HEK293 (cell line): ENCODE data around the gene RGS13.
A peak's percentile ranks its signal among the peaks of the same experiment; 100 is the strongest.

Source experiments
- CTCF ChIA-PET: fragments of 350-600 bp; formaldehyde crosslinking; extraction: SDS; loops from one replicate; lab custom pipeline; 2021; ENCODE audit warnings: antibody characterized with exemption; lab: Yijun Ruan, JAX
- POLR2A ChIA-PET: fragments of 300-600 bp; formaldehyde crosslinking; extraction: SDS; loops from one replicate; lab custom pipeline; 2020; ENCODE audit warnings: antibody characterized with exemption, inconsistent platforms; lab: Yijun Ruan, JAX
- H3K27ac ChIP-seq: fragments of 200-500 bp; sonication (Bioruptor generic); 2 replicates; pipeline ENCODE4 v1.5.1; 2014; ENCODE audit warnings: low read depth, low read length, control low read depth, inconsistent platforms; ENCODE audit errors: extremely low read depth
- H3K36me3 ChIP-seq, 2 experiments: fragments of 200-500 bp in 1 of 2; sonication (Bioruptor generic) in 1 of 2; 1 replicate in 1 of 2; 2 replicates in 1 of 2; pipeline ENCODE4 v1.5.1; 2014 to 2017; ENCODE audit warnings: inconsistent platforms in 2 of 2, low read length in 2 of 2; ENCODE audit not compliant: control insufficient read depth in 2 of 2, insufficient read depth in 1 of 2
- H3K4me1 ChIP-seq: fragments of 200-500 bp; sonication (Bioruptor generic); 2 replicates; pipeline ENCODE4 v1.5.1; 2014; ENCODE audit warnings: mild to moderate bottlenecking, low read length, inconsistent platforms; ENCODE audit not compliant: control insufficient read depth, insufficient read depth
- H3K4me3 ChIP-seq: 2 replicates; pipeline ENCODE4 v1.5.1; 2011; ENCODE audit warnings: low read depth, mild to moderate bottlenecking, control low read depth, low read length, moderate library complexity
- H3K9me3 ChIP-seq: fragments of 200-500 bp; sonication (Bioruptor generic); 2 replicates; pipeline ENCODE4 v1.5.1; 2014; ENCODE audit warnings: low read depth, low read length, inconsistent platforms; ENCODE audit not compliant: control insufficient read depth, insufficient read depth
- AEBP2 ChIP-seq: fragments of 450-650 bp; formaldehyde crosslinking; IDR thresholded peaks from 2 replicates; pipeline ENCODE4 v1.5.1; 2016; ENCODE audit warnings: missing biosample characterization, missing genetic modification characterization, borderline replicate concordance
- GFI1B ChIP-seq: fragments of 450-650 bp; formaldehyde crosslinking; IDR thresholded peaks from 2 replicates; pipeline ENCODE4 v1.5.1; 2016; ENCODE audit warnings: missing biosample characterization, missing genetic modification characterization
- MZF1 ChIP-seq: fragments of 450-650 bp; formaldehyde crosslinking; IDR thresholded peaks from 2 replicates; pipeline ENCODE4 v1.5.1; 2017; ENCODE audit warnings: missing biosample characterization, missing genetic modification characterization, borderline replicate concordance
- REPIN1 ChIP-seq: fragments of 450-650 bp; formaldehyde crosslinking; IDR thresholded peaks from 2 replicates; pipeline ENCODE4 v1.5.1; 2017; ENCODE audit warnings: missing biosample characterization, missing genetic modification characterization, low read depth
- SP2 ChIP-seq: fragments of 450-650 bp; formaldehyde crosslinking; IDR thresholded peaks from 2 replicates; pipeline ENCODE4 v1.5.1; 2016; ENCODE audit warnings: missing biosample characterization, missing genetic modification characterization
- ZBTB20 ChIP-seq: fragments of 450-650 bp; formaldehyde crosslinking; IDR thresholded peaks from 2 replicates; pipeline ENCODE4 v1.5.1; 2016; ENCODE audit warnings: missing biosample characterization, missing genetic modification characterization
- ZBTB44 ChIP-seq: fragments of 450-650 bp; IDR thresholded peaks from 2 replicates; pipeline ENCODE4 v1.5.1; 2018; ENCODE audit warnings: missing biosample characterization, mild to moderate bottlenecking, missing genetic modification characterization
- ZBTB7A ChIP-seq: fragments of 450-650 bp; formaldehyde crosslinking; IDR thresholded peaks from 2 replicates; pipeline ENCODE4 v1.5.1; 2016; ENCODE audit warnings: low read depth, missing biosample characterization, missing genetic modification characterization
- ZNF112 ChIP-seq: fragments of 450-650 bp; formaldehyde crosslinking; IDR thresholded peaks from 2 replicates; pipeline ENCODE4 v1.5.0; 2017; ENCODE audit warnings: missing biosample characterization, missing genetic modification characterization
- ZNF140 ChIP-seq: fragments of 450-650 bp; formaldehyde crosslinking; IDR thresholded peaks from 2 replicates; pipeline ENCODE4 v1.5.1; 2016; ENCODE audit warnings: missing biosample characterization, missing genetic modification characterization
- ZNF19 ChIP-seq: fragments of 450-650 bp; formaldehyde crosslinking; IDR thresholded peaks from 2 replicates; pipeline ENCODE4; 2016; ENCODE audit warnings: missing biosample characterization, missing genetic modification characterization, low read depth
- ZNF2 ChIP-seq: fragments of 450-650 bp; formaldehyde crosslinking; IDR thresholded peaks from 2 replicates; pipeline ENCODE4 v1.5.1; 2016; ENCODE audit warnings: missing biosample characterization, missing genetic modification characterization
- ZNF202 ChIP-seq: fragments of 450-650 bp; formaldehyde crosslinking; IDR thresholded peaks from 2 replicates; pipeline ENCODE4 v1.5.1; 2016; ENCODE audit warnings: missing biosample characterization, missing genetic modification characterization, borderline replicate concordance
- ZNF350 ChIP-seq: fragments of 450-650 bp; formaldehyde crosslinking; IDR thresholded peaks from 2 replicates; pipeline ENCODE4 v1.5.0; 2017; ENCODE audit warnings: missing biosample characterization, mild to moderate bottlenecking, missing genetic modification characterization
- ZNF426 ChIP-seq: fragments of 450-650 bp; formaldehyde crosslinking; IDR thresholded peaks from 2 replicates; pipeline ENCODE4 v1.5.1; 2017; ENCODE audit warnings: missing biosample characterization, missing genetic modification characterization, mild to moderate bottlenecking, inconsistent platforms, moderate library complexity
- ZNF596 ChIP-seq: fragments of 450-650 bp; IDR thresholded peaks from 2 replicates; pipeline ENCODE4 v1.5.0; 2018; ENCODE audit warnings: missing biosample characterization, mild to moderate bottlenecking, missing genetic modification characterization, moderate library complexity
- ZNF621 ChIP-seq: fragments of 450-650 bp; formaldehyde crosslinking; IDR thresholded peaks from 2 replicates; pipeline ENCODE4 v1.5.1; 2017; ENCODE audit warnings: missing biosample characterization, missing genetic modification characterization
- ZNF629 ChIP-seq: fragments of 450-650 bp; formaldehyde crosslinking; IDR thresholded peaks from 2 replicates; pipeline ENCODE4 v1.5.1; 2017; ENCODE audit warnings: missing biosample characterization, missing genetic modification characterization
- ZNF692 ChIP-seq: fragments of 450-650 bp; formaldehyde crosslinking; IDR thresholded peaks from 2 replicates; pipeline ENCODE4 v1.5.1; 2016; ENCODE audit warnings: missing biosample characterization, missing genetic modification characterization
- ZNF792 ChIP-seq: fragments of 450-650 bp; formaldehyde crosslinking; IDR thresholded peaks from 2 replicates; pipeline ENCODE4 v1.5.1; 2016; ENCODE audit warnings: missing biosample characterization, missing genetic modification characterization
- TF ChIP-seq, protein P1 (sequence below): fragments of 450-650 bp; formaldehyde crosslinking; IDR thresholded peaks from 2 replicates; pipeline ENCODE4 v1.5.1; 2017; ENCODE audit warnings: missing biosample characterization, missing genetic modification characterization

Gene RGS13

DNA sequence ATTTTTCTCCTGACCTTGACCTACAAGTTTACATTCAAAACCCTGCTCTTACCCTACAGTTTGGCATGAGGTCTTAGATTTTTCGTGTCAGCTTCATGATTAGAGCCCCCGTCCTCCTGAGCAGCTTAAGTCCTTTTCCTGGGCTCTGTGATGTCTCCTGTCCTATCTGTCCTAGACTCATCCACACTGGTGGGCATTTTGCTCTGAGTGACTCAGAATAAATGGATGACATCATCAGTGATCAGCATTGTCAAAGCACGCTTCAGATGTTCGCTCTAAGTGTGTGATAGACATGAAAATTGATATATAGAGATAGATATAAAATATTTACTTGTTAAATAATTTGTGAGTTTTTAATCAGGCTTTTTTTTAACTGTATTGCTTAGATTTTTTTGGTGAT lies 21.8 kb downstream of the RGS13 start (continued):
- TF ChIP-seq, protein P1, sequence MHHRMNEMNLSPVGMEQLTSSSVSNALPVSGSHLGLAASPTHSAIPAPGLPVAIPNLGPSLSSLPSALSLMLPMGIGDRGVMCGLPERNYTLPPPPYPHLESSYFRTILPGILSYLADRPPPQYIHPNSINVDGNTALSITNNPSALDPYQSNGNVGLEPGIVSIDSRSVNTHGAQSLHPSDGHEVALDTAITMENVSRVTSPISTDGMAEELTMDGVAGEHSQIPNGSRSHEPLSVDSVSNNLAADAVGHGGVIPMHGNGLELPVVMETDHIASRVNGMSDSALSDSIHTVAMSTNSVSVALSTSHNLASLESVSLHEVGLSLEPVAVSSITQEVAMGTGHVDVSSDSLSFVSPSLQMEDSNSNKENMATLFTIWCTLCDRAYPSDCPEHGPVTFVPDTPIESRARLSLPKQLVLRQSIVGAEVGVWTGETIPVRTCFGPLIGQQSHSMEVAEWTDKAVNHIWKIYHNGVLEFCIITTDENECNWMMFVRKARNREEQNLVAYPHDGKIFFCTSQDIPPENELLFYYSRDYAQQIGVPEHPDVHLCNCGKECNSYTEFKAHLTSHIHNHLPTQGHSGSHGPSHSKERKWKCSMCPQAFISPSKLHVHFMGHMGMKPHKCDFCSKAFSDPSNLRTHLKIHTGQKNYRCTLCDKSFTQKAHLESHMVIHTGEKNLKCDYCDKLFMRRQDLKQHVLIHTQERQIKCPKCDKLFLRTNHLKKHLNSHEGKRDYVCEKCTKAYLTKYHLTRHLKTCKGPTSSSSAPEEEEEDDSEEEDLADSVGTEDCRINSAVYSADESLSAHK (tag by site-specific recombination): no peak
- TF ChIP-seq ZNF596 (tag by site-specific recombination): no peak
- TF ChIP-seq ZBTB7A (tag by site-specific recombination): no peak
- TF ChIP-seq ZNF792 (tag by site-specific recombination): no peak
- TF ChIP-seq ZNF621 (tag by site-specific recombination): no peak
- TF ChIP-seq ZNF629 (tag by site-specific recombination): peak; percentile 69
- no peak for TF ChIP-seq SP2
- TF ChIP-seq ZNF140: no peak
- TF ChIP-seq ZNF692: no peak
- no peak for TF ChIP-seq REPIN1 (tag by site-specific recombination)
- no peak for TF ChIP-seq ZNF19 (tag by site-specific recombination)

- no peak overlapping the region for H3K4me3 ChIP-seq
- CTCF ChIA-PET: no interaction called here
- POLR2A ChIA-PET: no interaction called here
- 0 out of 2 replicates have a peak, but pooled peaks cover 3% of the 10 kb centered on the region for H3K4me1 ChIP-seq
- H3K9me3 ChIP-seq: no peaks in the 10 kb centered on the region
- TF ChIP-seq ZNF2 (no peak), ZNF112 (tag by site-specific recombination) (no peak), MZF1 (tag by site-specific recombination) (no peak), ZBTB44 (tag by site-specific recombination) (no peak), ZNF350 (tag by site-specific recombination) (no peak), GFI1B (no peak), ZBTB20 (no peak)
- no peak overlapping the region for H3K27ac ChIP-seq
- H3K36me3 ChIP-seq: no peaks in the 10 kb centered on the region
These were observed 22.3 kb downstream of the RGS13 start for GRCh38 chr1:192658255-192658654.

DNA sequence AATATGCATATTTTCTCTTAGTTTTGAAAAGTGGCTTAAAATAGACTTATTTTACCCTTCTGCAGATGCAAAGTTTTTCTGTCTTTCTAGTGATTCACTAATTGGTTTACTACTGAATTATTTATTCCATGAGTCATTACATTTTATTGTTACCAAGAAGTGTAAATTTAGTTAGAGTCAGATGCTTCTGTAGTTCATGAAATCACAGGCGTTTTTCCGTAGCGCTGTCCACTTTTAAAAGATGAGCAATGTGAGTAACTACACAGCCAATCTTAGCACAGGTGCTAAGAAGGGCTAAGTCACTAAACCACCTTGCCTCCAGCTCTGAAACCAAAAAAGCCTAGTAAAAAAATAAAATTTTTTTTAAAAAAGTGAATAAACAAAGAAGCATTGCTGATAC lies 24.7 kb downstream of the RGS13 start:
- Histone ChIP-seq H3K9me3 (no peaks in the 10 kb centered on the region), H3K4me3 (no peak overlapping the region), H3K36me3 (no peaks in the 10 kb centered on the region), H3K4me1 (0 out of 2 replicates have a peak, but pooled peaks cover 3% of the 10 kb centered on the region), H3K27ac (no peak overlapping the region)
- CTCF ChIA-PET: interaction anchor here (0.6 to 0.8 kb wide), 2 partner anchors 50 to 273 kb away, joined by 4 read pairs; no protein-coding TSS in a partner anchor
- TF ChIP-seq AEBP2 (tag by site-specific recombination): no peak
- no peak for TF ChIP-seq ZNF426 (tag by site-specific recombination)
- TF ChIP-seq ZNF202 (tag by site-specific recombination): no peak
- POLR2A ChIA-PET: interaction anchor here (0.6 kb wide), 1 partner anchor 69 kb away, joined by 3 read pairs; no protein-coding TSS in a partner anchor
